Mesenchymal stem cell (in vitro differentiated cells and primary cell): ENCODE results near the gene PRRC2B.

ENCODE experiments used
- DNase-seq: peaks from one replicate; pipeline ENCODE4 v3.0.0-alpha.2; 2013
- H2AFZ ChIP-seq: one replicate; pipeline ENCODE4 v1.6.1; 2013; ENCODE audit warnings: low read depth, mild to moderate bottlenecking, control low read depth, inconsistent platforms, low read length, moderate library complexity
- H2AK5ac ChIP-seq: 2 replicates; pipeline ENCODE4 v1.6.1; 2013; ENCODE audit warnings: low read length, moderate library complexity, mild to moderate bottlenecking, inconsistent platforms; ENCODE audit not compliant: severe bottlenecking
- H2BK120ac ChIP-seq: one replicate; pipeline ENCODE4 v1.6.1; 2013; ENCODE audit warnings: low read depth, mild to moderate bottlenecking, inconsistent platforms, low read length, moderate library complexity
- H2BK12ac ChIP-seq, 2 experiments: one replicate each; pipeline ENCODE4 v1.6.1; 2013; ENCODE audit warnings: inconsistent platforms in 2 of 2, low read length in 2 of 2, mild to moderate bottlenecking in 2 of 2, moderate library complexity in 2 of 2, control low read depth in 1 of 2
- H2BK15ac ChIP-seq: one replicate; pipeline ENCODE4 v1.6.1; 2013; ENCODE audit warnings: mild to moderate bottlenecking, low read depth, inconsistent platforms; ENCODE audit not compliant: poor library complexity, severe bottlenecking
- H2BK5ac ChIP-seq: 2 replicates; pipeline ENCODE4 v1.6.1; 2013; ENCODE audit warnings: low read depth, mild to moderate bottlenecking, low read length, control low read depth, inconsistent platforms; ENCODE audit not compliant: poor library complexity, severe bottlenecking
- H3K14ac ChIP-seq, 2 experiments: one replicate each; pipeline ENCODE4 v1.6.1; 2013; ENCODE audit warnings: inconsistent platforms in 2 of 2, low read length in 2 of 2, control low read depth in 1 of 2, mild to moderate bottlenecking in 1 of 2, moderate library complexity in 1 of 2
- H3K18ac ChIP-seq, 2 experiments: one replicate each; pipeline ENCODE4 v1.6.1; 2013; ENCODE audit warnings: inconsistent platforms in 2 of 2, low read length in 2 of 2, control low read depth in 1 of 2, low read depth in 1 of 2, mild to moderate bottlenecking in 1 of 2
- H3K23ac ChIP-seq, 2 experiments: one replicate each; pipeline ENCODE4 v1.6.1; 2013; ENCODE audit warnings: inconsistent platforms in 2 of 2, low read length in 2 of 2, mild to moderate bottlenecking in 2 of 2, moderate library complexity in 2 of 2, control low read depth in 1 of 2
- H3K27ac ChIP-seq: 2 replicates; pipeline ENCODE4 v1.5.1; 2013; ENCODE audit warnings: mild to moderate bottlenecking, moderate library complexity, low read length, control low read depth, inconsistent platforms; ENCODE audit not compliant: poor library complexity, severe bottlenecking
- H3K27me3 ChIP-seq, 2 experiments: 2 replicates each; pipeline versions ENCODE4 v1.6.1 to v1.7.0; 2013; ENCODE audit warnings: low read length in 2 of 2, mild to moderate bottlenecking in 2 of 2, moderate library complexity in 2 of 2, control low read depth in 1 of 2, inconsistent platforms in 1 of 2; ENCODE audit not compliant: control insufficient read depth in 1 of 2, insufficient read depth in 1 of 2
- H3K36me3 ChIP-seq, 2 experiments: 2 replicates each; pipeline versions ENCODE4 v1.6.1 to v1.7.0; 2013; ENCODE audit warnings: low read length in 2 of 2, control low read depth in 1 of 2, inconsistent platforms in 1 of 2, low read depth in 1 of 2, mild to moderate bottlenecking in 1 of 2; ENCODE audit not compliant: insufficient read depth in 2 of 2, control insufficient read depth in 1 of 2
- H3K4ac ChIP-seq, 2 experiments: one replicate each; pipeline ENCODE4 v1.6.1; 2013; ENCODE audit warnings: inconsistent platforms in 2 of 2, low read length in 2 of 2, mild to moderate bottlenecking in 2 of 2, moderate library complexity in 2 of 2, control low read depth in 1 of 2, low read depth in 1 of 2
- H3K4me1 ChIP-seq: 2 replicates; pipeline ENCODE4 v1.6.1; 2013; ENCODE audit warnings: low read depth, low read length, control low read depth; ENCODE audit not compliant: control insufficient read depth, insufficient read depth
- H3K4me2 ChIP-seq: 2 replicates; pipeline ENCODE4 v1.6.1; 2013; ENCODE audit warnings: low read length, mild to moderate bottlenecking, inconsistent platforms; ENCODE audit not compliant: poor library complexity, severe bottlenecking
- H3K4me3 ChIP-seq, 2 experiments: 2 replicates each; pipeline versions ENCODE4 v1.5.1 to v1.7.0; 2013; ENCODE audit warnings: low read length in 2 of 2, mild to moderate bottlenecking in 2 of 2, control low read depth in 1 of 2, low read depth in 1 of 2; ENCODE audit not compliant: insufficient read depth in 1 of 2
- H3K79me1 ChIP-seq: replicated peaks from 2 replicates; pipeline ENCODE4 v1.6.1; 2013; ENCODE audit warnings: mild to moderate bottlenecking, control low read depth, low read length, inconsistent platforms; ENCODE audit not compliant: poor library complexity, severe bottlenecking
- H3K9ac ChIP-seq: 2 replicates; pipeline ENCODE4 v1.7.0; 2013; ENCODE audit warnings: mild to moderate bottlenecking, low read length, moderate library complexity
- H3K9me3 ChIP-seq: 2 replicates; pipeline ENCODE4 v1.7.0; 2013; ENCODE audit warnings: mild to moderate bottlenecking, low read length; ENCODE audit not compliant: control insufficient read depth
- H4K8ac ChIP-seq: one replicate; pipeline ENCODE4 v1.6.1; 2013; ENCODE audit warnings: inconsistent platforms, mild to moderate bottlenecking, low read length, moderate library complexity
- H4K91ac ChIP-seq: one replicate; pipeline ENCODE4 v1.6.1; 2013; ENCODE audit warnings: mild to moderate bottlenecking, low read length, inconsistent platforms
- WGBS: methylation state at CpG from one replicate; pipeline ENCODE4 v1.1.7; 2013; ENCODE audit warnings: mixed read lengths; 5-methylcytosine and 5-hydroxymethylcytosine counted together

PRRC2B gene

DNA sequence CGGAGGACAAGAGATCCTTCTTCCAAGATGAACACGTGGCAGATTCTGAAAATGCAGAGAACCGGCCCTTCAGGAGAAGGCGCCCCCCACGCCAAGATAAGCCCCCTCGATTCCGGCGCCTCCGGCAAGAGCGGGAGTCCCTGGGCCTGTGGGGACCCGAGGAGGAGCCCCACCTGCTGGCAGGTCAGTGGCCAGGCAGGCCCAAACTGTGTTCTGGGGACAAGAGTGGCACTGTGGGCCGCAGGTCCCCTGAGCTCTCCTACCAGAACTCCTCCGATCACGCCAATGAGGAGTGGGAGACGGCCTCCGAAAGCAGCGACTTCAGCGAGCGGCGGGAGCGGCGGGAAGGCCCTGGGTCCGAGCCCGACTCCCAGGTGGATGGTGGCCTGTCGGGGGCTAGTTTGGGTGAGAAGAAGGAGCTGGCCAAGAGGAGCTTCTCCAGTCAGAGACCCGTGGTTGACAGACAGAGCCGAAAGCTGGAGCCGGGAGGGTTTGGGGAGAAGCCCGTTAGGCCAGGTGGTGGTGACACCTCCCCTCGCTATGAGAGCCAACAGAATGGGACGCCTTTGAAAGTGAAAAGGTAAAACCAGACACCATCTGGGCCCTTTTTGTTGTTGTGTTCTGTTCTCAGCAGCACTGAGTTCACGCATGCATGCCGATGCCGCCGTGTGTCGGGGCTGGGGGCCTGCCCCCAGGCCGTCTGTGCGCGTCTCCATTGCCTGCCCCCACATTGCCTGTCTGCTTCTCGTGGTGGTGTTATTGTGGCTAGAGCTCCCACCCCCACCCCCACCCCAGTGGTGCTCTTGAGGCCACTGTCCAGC lies 82.3 kb downstream of the PRRC2B start:
- Histone ChIP-seq H2AFZ (no peak overlapping the region), H3K4ac (no peak overlapping the region), H3K14ac (no peak overlapping the region), H3K4me3 (no peak overlapping the region), H3K9me3 (peaks cover 9% of the 10 kb centered on the region), H3K4me2 (no peak overlapping the region), H3K9ac (no peak overlapping the region), H2BK5ac (no peak overlapping the region), H2BK120ac (no peak overlapping the region), H2AK5ac (no peak overlapping the region), H3K27me3 (no peaks in the 10 kb centered on the region), H3K23ac (no peak overlapping the region), H4K91ac (no peak overlapping the region), H3K18ac (no peak overlapping the region), H3K36me3 (peaks cover 78 to 95% of the 10 kb centered on the region in 2 experiments), H3K79me1 (peaks cover 33% of the 10 kb centered on the region), H2BK15ac (no peak overlapping the region), H3K27ac (no peak overlapping the region), H2BK12ac (no peak overlapping the region), H4K8ac (no peak overlapping the region), H3K4me1 (peaks cover 3% of the 10 kb centered on the region)
- no peak for DNase-seq
- WGBS = 94% methylated on average over 40 of the region's 40 CpGs

DNA sequence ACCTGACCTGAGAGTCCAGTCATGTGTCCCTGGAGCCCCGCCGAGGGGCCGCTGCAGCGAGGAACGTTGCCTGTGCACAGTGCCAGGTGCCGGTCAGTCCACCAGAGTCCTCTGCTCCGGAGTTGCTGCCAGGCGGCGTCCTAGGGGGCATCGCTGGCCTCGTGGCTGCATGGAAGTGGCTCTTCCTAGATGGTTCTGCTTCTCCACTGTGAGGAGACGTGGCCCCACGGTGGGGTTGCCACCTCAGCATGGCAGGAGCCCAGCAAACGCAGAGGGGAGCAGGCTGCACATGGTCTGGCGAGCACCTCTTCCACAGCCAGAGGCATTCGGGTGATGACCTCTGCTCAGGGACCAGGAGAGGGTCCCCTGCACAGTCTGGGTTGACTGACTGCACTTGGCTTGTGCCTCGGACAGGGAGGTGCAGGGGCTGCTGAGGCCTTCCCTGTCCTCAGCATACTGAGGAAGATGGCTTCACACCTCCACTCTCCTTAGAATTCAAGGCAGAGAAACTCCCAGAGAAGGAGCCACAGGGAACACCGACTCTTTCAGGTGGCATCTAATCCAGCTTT lies 83.0 kb downstream of the PRRC2B start:
- Histone ChIP-seq H3K4me1 (peaks cover 3% of the 10 kb centered on the region), H3K4me3 (no peak overlapping the region), H2AK5ac (no peak overlapping the region), H3K9ac (no peak overlapping the region), H2BK120ac (no peak overlapping the region), H3K4me2 (no peak overlapping the region), H3K79me1 (peaks cover 39% of the 10 kb centered on the region), H3K14ac (no peak overlapping the region), H2BK12ac (no peak overlapping the region), H2BK15ac (no peak overlapping the region), H4K8ac (no peak overlapping the region), H3K27ac (no peak overlapping the region), H3K23ac (no peak overlapping the region), H3K27me3 (no peaks in the 10 kb centered on the region), H3K4ac (no peak overlapping the region), H3K36me3 (peaks cover 85 to 95% of the 10 kb centered on the region in 2 experiments), H4K91ac (no peak overlapping the region), H2AFZ (no peak overlapping the region), H3K18ac (no peak overlapping the region), H3K9me3 (peaks cover 3% of the 10 kb centered on the region), H2BK5ac (no peak overlapping the region)
- WGBS = 97% methylated on average over 18 of the region's 18 CpGs
- DNase-seq = no peak

DNA sequence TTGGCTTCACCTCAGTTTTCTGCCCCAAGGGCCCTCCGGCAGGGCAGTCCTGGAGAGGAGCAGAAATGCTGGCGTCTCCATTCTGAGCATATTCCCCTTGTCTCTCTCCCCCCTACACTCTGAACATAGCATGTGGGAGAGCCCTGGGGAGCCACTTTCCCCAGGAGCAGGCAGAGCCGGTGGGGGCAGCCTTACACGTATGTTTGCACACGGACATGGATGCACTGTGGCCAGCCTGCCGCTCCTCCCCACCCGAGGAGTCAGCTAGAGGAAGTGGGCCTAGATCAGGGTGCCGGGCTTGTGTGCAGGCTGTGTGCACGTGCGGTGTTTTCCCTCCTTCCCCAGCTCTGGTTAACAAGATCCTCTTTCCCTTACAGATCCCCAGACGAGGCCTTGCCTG lies 83.5 kb downstream of the PRRC2B start:
- no peak overlapping the region for H3K9ac ChIP-seq
- peaks cover 90 to 96% of the 10 kb centered on the region in 2 experiments for H3K36me3 ChIP-seq
- H3K27me3 ChIP-seq = no peaks in the 10 kb centered on the region
- H2BK15ac ChIP-seq = no peak overlapping the region
- no peak overlapping the region for H3K4me3 ChIP-seq
- H3K18ac ChIP-seq = no peak overlapping the region
- H3K27ac ChIP-seq = no peak overlapping the region
- no peak overlapping the region for H2AFZ ChIP-seq
- no peak overlapping the region for H2BK120ac ChIP-seq
- H3K4me1 ChIP-seq = peaks cover 3% of the 10 kb centered on the region
- H4K91ac ChIP-seq = no peak overlapping the region
- H3K79me1 ChIP-seq = peaks cover 44% of the 10 kb centered on the region
- no peak overlapping the region for H2BK5ac ChIP-seq
- H2AK5ac ChIP-seq = no peak overlapping the region
- no peak overlapping the region for H3K23ac ChIP-seq
- no peak overlapping the region for H3K4me2 ChIP-seq
- no peak overlapping the region for H2BK12ac ChIP-seq
- H3K9me3 ChIP-seq = no peaks in the 10 kb centered on the region
- DNase-seq = no peak
- H3K4ac ChIP-seq = no peak overlapping the region
- 98% methylated on average over 11 of the region's 11 CpGs for WGBS
- H3K14ac ChIP-seq = no peak overlapping the region
- no peak overlapping the region for H4K8ac ChIP-seq

DNA sequence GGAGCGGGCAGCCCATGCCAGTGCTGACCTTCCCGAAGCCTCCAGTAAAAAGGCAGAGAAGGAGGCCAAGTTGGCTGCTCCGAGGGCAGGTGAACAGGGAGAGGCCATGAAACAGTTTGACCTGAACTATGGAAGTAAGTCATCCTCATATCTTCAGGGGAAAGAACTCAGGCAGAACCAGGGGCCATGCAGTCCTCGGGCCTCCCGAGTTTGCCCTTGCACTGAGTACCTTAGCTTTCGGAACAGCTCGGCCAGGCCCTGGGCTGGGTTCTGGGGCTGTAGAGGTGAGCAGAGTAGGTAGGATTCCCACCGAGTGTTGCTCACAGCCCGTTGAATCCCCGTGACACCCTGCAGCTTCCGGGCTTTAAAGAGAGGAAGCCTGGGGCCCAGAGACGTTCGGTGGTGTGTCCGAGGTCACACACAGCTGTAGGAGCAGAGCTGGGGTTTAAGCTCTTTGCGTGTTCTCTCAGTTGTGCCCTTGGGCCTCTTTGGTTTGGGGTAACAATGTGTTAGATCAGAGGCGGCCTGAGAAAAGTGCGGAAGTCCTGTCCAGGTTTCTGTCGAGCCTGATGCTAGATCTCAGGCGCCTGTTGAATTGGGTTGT lies 84.0 kb downstream of the PRRC2B start:
- 96% methylated on average over 19 of the region's 19 CpGs for WGBS
- Histone ChIP-seq H3K27ac (no peak overlapping the region), H4K91ac (no peak overlapping the region), H3K23ac (no peak overlapping the region), H3K4me3 (no peak overlapping the region), H4K8ac (no peak overlapping the region), H3K4me1 (peaks cover 3% of the 10 kb centered on the region), H3K79me1 (peaks cover 49% of the 10 kb centered on the region), H2BK15ac (no peak overlapping the region), H2BK5ac (no peak overlapping the region), H3K4me2 (no peak overlapping the region), H2AFZ (no peak overlapping the region), H2AK5ac (no peak overlapping the region), H3K14ac (no peak overlapping the region), H3K18ac (no peak overlapping the region), H3K4ac (no peak overlapping the region), H3K36me3 (peaks cover 94 to 97% of the 10 kb centered on the region in 2 experiments), H2BK120ac (no peak overlapping the region), H3K27me3 (no peaks in the 10 kb centered on the region), H3K9ac (no peak overlapping the region), H2BK12ac (no peak overlapping the region), H3K9me3 (no peaks in the 10 kb centered on the region)
- DNase-seq = no peak
